ENCODE data around the gene MAP4K5. TPM values are rescaled to one million over a fixed set of nuclear protein-coding genes. Genes with fewer than 3 reads are reported as not detected.
"Not testable (repeated sequence)": the region's sequence is repeated elsewhere in the genome, so short reads cannot be mapped to it uniquely, and the experiment has no call there.

MAP4K5 gene
- total RNA-seq, 6 donors from 2014 or later: 44.5 to 131 (median 80.0) TPM

- Histone ChIP-seq H3K27ac (no peak overlapping the region), H3K9me3 (no peaks in the 10 kb centered on the region), H3K4me3 (no peak overlapping the region), H3K4me1 (peaks cover 0 to 12% (median 0%) of the 10 kb centered on the region in 4 donors), H3K36me3 (no peaks in the 10 kb centered on the region), H3K27me3 (no peaks in the 10 kb centered on the region)
- WGBS, 2 donors: 40 to 47% methylated on average over 1 of the region's 1 CpG
- ATAC-seq (ENCODE audit: low FRiP score in 2 of 2) (no peak), DNase-seq (no peak)
- TF ChIP-seq POLR2A (IDR thresholded peaks at IDR 0.05) (no peak), CTCF (IDR thresholded peaks at IDR 0.05) (no peak), EP300 (IDR thresholded peaks at IDR 0.05) (no peak), POLR2AphosphoS5 (IDR thresholded peaks at IDR 0.05) (no peak)
Measured at GRCh38 chr14:50541159-50541567, 8.8 kb upstream of the MAP4K5 start.

GRCh38 chr14:50539051-50539450 is 6.7 kb upstream of the MAP4K5 start:
- TF ChIP-seq POLR2AphosphoS5 (IDR thresholded peaks at IDR 0.05): no peak
- no peak for TF ChIP-seq EP300 (IDR thresholded peaks at IDR 0.05)
- no peak for TF ChIP-seq CTCF (IDR thresholded peaks at IDR 0.05)
- TF ChIP-seq POLR2A (IDR thresholded peaks at IDR 0.05): no peak
- Histone ChIP-seq H3K27ac (no peak overlapping the region), H3K36me3 (no peaks in the 10 kb centered on the region), H3K27me3 (no peaks in the 10 kb centered on the region), H3K4me1 (peaks cover 0 to 6% (median 0%) of the 10 kb centered on the region in 4 donors), H3K9me3 (no peaks in the 10 kb centered on the region), H3K4me3 (no peak overlapping the region)
- ATAC-seq (ENCODE audit: low FRiP score in 2 of 2) (no peak), DNase-seq (no peak)

GRCh38 chr14:50538034-50538433 is 5.7 kb upstream of the MAP4K5 start:
- H3K4me1 ChIP-seq; DNase-seq; H3K4me3 ChIP-seq; H3K36me3 ChIP-seq; H3K27me3 ChIP-seq; ATAC-seq (ENCODE audit: low FRiP score in 2 of 2); H3K9me3 ChIP-seq; H3K27ac ChIP-seq: not testable (repeated sequence)
- 65% methylated on average over 4 of the region's 4 CpGs for WGBS, 2 donors

GRCh38 chr14:50534997-50535396 is 2.6 kb upstream of the MAP4K5 start:
- ATAC-seq (ENCODE audit: low FRiP score in 2 of 2) (no peak), DNase-seq (no peak)
- Histone ChIP-seq H3K9me3 (no peaks in the 10 kb centered on the region), H3K4me3 (no peak overlapping the region), H3K27me3 (no peaks in the 10 kb centered on the region), H3K27ac (no peak overlapping the region), H3K4me1 (peaks cover 14 to 28% (median 26%) of the 10 kb centered on the region in 4 donors), H3K36me3 (no peaks in the 10 kb centered on the region)
- 63 to 80% methylated on average over 1 of the region's 1 CpG for WGBS, 2 donors
- TF ChIP-seq POLR2AphosphoS5 (IDR thresholded peaks at IDR 0.05) (no peak), EP300 (IDR thresholded peaks at IDR 0.05) (no peak), CTCF (IDR thresholded peaks at IDR 0.05) (no peak), POLR2A (IDR thresholded peaks at IDR 0.05) (no peak)

GRCh38 chr14:50534416-50534815 is 2.0 kb upstream of the MAP4K5 start:
- whole genome bisulfite sequencing, 2 donors: 79 to 92% methylated on average over 3 of the region's 3 CpGs
- no peak for TF ChIP-seq EP300 (IDR thresholded peaks at IDR 0.05)
- no peak for TF ChIP-seq POLR2AphosphoS5 (IDR thresholded peaks at IDR 0.05)
- no peak for TF ChIP-seq CTCF (IDR thresholded peaks at IDR 0.05)
- no peak for ATAC-seq (ENCODE audit: low FRiP score in 2 of 2)
- H3K27ac ChIP-seq: no peak overlapping the region
- H3K4me1 ChIP-seq: peaks cover 18 to 34% (median 31%) of the 10 kb centered on the region in 4 donors
- H3K9me3 ChIP-seq: no peaks in the 10 kb centered on the region
- H3K4me3 ChIP-seq: no peak overlapping the region
- H3K27me3 ChIP-seq: no peaks in the 10 kb centered on the region
- no peaks in the 10 kb centered on the region for H3K36me3 ChIP-seq
- DNase-seq: no peak
